HG03064 (cell line): Measurements from ENCODE around the gene BTBD8.

Source experiments
- ATAC-seq: cut with Tn5 transposase; IDR thresholded peaks from one replicate; pipeline ENCODE4 v1.9.1; 2021; ENCODE audit warnings: low read depth; ENCODE audit not compliant: unreplicated experiment

BTBD8 gene

GRCh38 chr1:92087542-92087941 lies 7.4 kb downstream of the BTBD8 start:
- ATAC-seq = no peak

- ATAC-seq = no peak
These were observed 11.5 kb downstream of the BTBD8 start for GRCh38 chr1:92091625-92092024.

GRCh38 chr1:92094090-92094489 lies 13.9 kb downstream of the BTBD8 start:
- no peak for ATAC-seq

GRCh38 chr1:92094595-92094994 lies 14.4 kb downstream of the BTBD8 start:
- ATAC-seq = no peak

- ATAC-seq = no peak
These were observed 15.7 kb downstream of the BTBD8 start for GRCh38 chr1:92095874-92096273.

GRCh38 chr1:92096317-92096716 lies 16.2 kb downstream of the BTBD8 start:
- ATAC-seq = no peak

- no peak for ATAC-seq
These were observed 25.5 kb downstream of the BTBD8 start for GRCh38 chr1:92105546-92106081.

- ATAC-seq = no peak
These were observed 28.5 kb downstream of the BTBD8 start for GRCh38 chr1:92108631-92109030.

- no peak for ATAC-seq
These were observed 37.4 kb downstream of the BTBD8 start for GRCh38 chr1:92117526-92117925.

- ATAC-seq = no peak
These were observed 38.7 kb downstream of the BTBD8 start for GRCh38 chr1:92118826-92119225.

GRCh38 chr1:92123868-92124267 lies 43.7 kb downstream of the BTBD8 start:
- ATAC-seq = no peak

- ATAC-seq = no peak
These were observed 45.1 kb downstream of the BTBD8 start for GRCh38 chr1:92125204-92125603.

GRCh38 chr1:92126088-92126487 lies 45.9 kb downstream of the BTBD8 start:
- ATAC-seq = no peak

- no peak for ATAC-seq
These were observed 54.2 kb downstream of the BTBD8 start for GRCh38 chr1:92134331-92134730.

GRCh38 chr1:92136341-92136740 lies 56.2 kb downstream of the BTBD8 start:
- ATAC-seq = no peak

- ATAC-seq = no peak
These were observed 74.8 kb downstream of the BTBD8 start for GRCh38 chr1:92154934-92155333.

- ATAC-seq = no peak
These were observed 79.4 kb downstream of the BTBD8 start for GRCh38 chr1:92159593-92159992.

- no peak for ATAC-seq
These were observed 85.2 kb downstream of the BTBD8 start for GRCh38 chr1:92165389-92165788.

GRCh38 chr1:92167151-92167550 lies 87.0 kb downstream of the BTBD8 start:
- no peak for ATAC-seq

GRCh38 chr1:92168657-92169056 lies 88.5 kb downstream of the BTBD8 start:
- no peak for ATAC-seq

GRCh38 chr1:92169214-92170005 lies 89.3 kb downstream of the BTBD8 start:
- no peak for ATAC-seq

- ATAC-seq = no peak
These were observed 104.5 kb downstream of the BTBD8 start for GRCh38 chr1:92184632-92185031.
